K562 (cell line): ENCODE measurements around the gene NOP10. TPM values are rescaled to one million over a fixed set of nuclear protein-coding genes. Genes with fewer than 3 reads are reported as not detected.
A peak's percentile ranks its signal among the peaks of the same experiment; 100 is the strongest.

Source experiments
- ATAC-seq: fragments of 200-7000 bp; cut with Tn5 transposase; 3 replicates; pipeline ENCODE4 v1.9.1; 2020; ENCODE audit warnings: moderate library complexity
- BruUV-seq: library from RNA; stranded (reverse); fragments of 400-500 nt; replicated peaks from 2 replicates; lab custom pipeline; 2021; lab: Mats Ljungman, UMichigan
- CTCF ChIA-PET: fragments of 300-600 bp; formaldehyde crosslinking; extraction: SDS; loops from one replicate; lab custom pipeline; 2021; ENCODE audit warnings: low intra/inter-chr PET ratio; lab: Yijun Ruan, JAX
- POLR2A ChIA-PET: fragments of 300-600, 350-650 bp; sonication (Branson Sonifier 250); formaldehyde crosslinking; extraction: SDS; loops from one replicate; lab custom pipeline; 2021; ENCODE audit warnings: antibody characterized with exemption, inconsistent platforms; lab: Yijun Ruan, JAX
- DNase-seq, 4 experiments: peaks; one replicate each; pipeline versions ENCODE4 v3.0.0 to v3.0.0-alpha.2; 2011 to 2018; ENCODE audit warnings: low spot score in 3 of 4, mixed read lengths in 3 of 4; ENCODE audit errors: extremely low read depth in 1 of 4
- FAIRE-seq: peaks from 2 replicates; lab custom pipeline; 2011; peaks lifted over from hg19 to GRCh38; lab: Jason Lieb, UNC
- H2AFZ ChIP-seq: 2 replicates; pipeline ENCODE4 v1.6.0; 2011; ENCODE audit warnings: low read depth, low read length, control low read depth, inconsistent platforms
- H3K27ac ChIP-seq: fragments of 200-600 bp; 3 replicates; pipeline ENCODE4 v1.8.0; 2011; ENCODE audit warnings: low read depth, mild to moderate bottlenecking, control low read depth, inconsistent platforms, low read length, moderate library complexity, mixed read lengths; ENCODE audit errors: extremely low read depth
- H3K27me3 ChIP-seq, 2 experiments: fragments of 300-600 bp in 1 of 2; 2 replicates in 1 of 2; 3 replicates in 1 of 2; pipeline versions ENCODE4 v1.6.0 to v1.8.0; 2011; ENCODE audit warnings: inconsistent platforms in 2 of 2, low read length in 2 of 2, mild to moderate bottlenecking in 1 of 2, mixed read lengths in 1 of 2, moderate library complexity in 1 of 2; ENCODE audit not compliant: control insufficient read depth in 2 of 2, insufficient read depth in 2 of 2
- H3K36me3 ChIP-seq: fragments of 300-600 bp; 3 replicates; pipeline ENCODE4 v1.8.0; 2011; ENCODE audit warnings: mild to moderate bottlenecking, low read length, inconsistent platforms; ENCODE audit not compliant: control insufficient read depth, insufficient read depth
- H3K4me1 ChIP-seq, 2 experiments: fragments of 200-600 bp in 1 of 2; replicated peaks in 1 of 2; 2 replicates in 1 of 2; 3 replicates in 1 of 2; pipeline versions ENCODE4 v1.5.1 to v1.8.0; 2011; ENCODE audit warnings: inconsistent platforms in 2 of 2, low read length in 2 of 2, mild to moderate bottlenecking in 1 of 2, mixed read lengths in 1 of 2, moderate library complexity in 1 of 2; ENCODE audit not compliant: control insufficient read depth in 2 of 2, insufficient read depth in 2 of 2
- H3K4me2 ChIP-seq: 2 replicates; pipeline ENCODE4 v1.6.1; 2011; ENCODE audit warnings: low read length, control low read depth, inconsistent platforms, mixed read lengths; ENCODE audit not compliant: insufficient read depth
- H3K4me3 ChIP-seq: fragments of 200-600 bp; sonication (generic), shearing (Covaris generic); 2 replicates; pipeline ENCODE4 v1.5.1; 2016; ENCODE audit warnings: control low read depth, inconsistent platforms
- H3K79me2 ChIP-seq: fragments of 200-600 bp; 3 replicates; pipeline ENCODE4 v1.8.0; 2011; ENCODE audit warnings: low read length, inconsistent platforms; ENCODE audit not compliant: control insufficient read depth, insufficient read depth
- H3K9ac ChIP-seq, 2 experiments: 2 replicates each; pipeline versions ENCODE4 v1.6.0 to v1.6.1; 2011; ENCODE audit warnings: low read depth in 2 of 2, low read length in 2 of 2, control low read depth in 1 of 2, inconsistent platforms in 1 of 2, mild to moderate bottlenecking in 1 of 2, mixed read lengths in 1 of 2; ENCODE audit not compliant: insufficient read depth in 1 of 2
- H3K9me1 ChIP-seq: one replicate; pipeline ENCODE4 v1.6.0; 2011; ENCODE audit warnings: inconsistent platforms, mild to moderate bottlenecking, low read length, moderate library complexity; ENCODE audit not compliant: control insufficient read depth, insufficient read depth
- H3K9me3 ChIP-seq: replicated peaks from 2 replicates; pipeline ENCODE4 v1.5.1; 2011; ENCODE audit warnings: low read depth, low read length, inconsistent platforms; ENCODE audit not compliant: control insufficient read depth, insufficient read depth
- H4K20me1 ChIP-seq: replicated peaks from 2 replicates; pipeline ENCODE4 v1.6.1; 2011; ENCODE audit warnings: low read length, inconsistent platforms, mixed read lengths; ENCODE audit not compliant: control insufficient read depth, insufficient read depth
- CHD1 ChIP-seq: fragments of 200-600 bp; sonication (generic); IDR thresholded peaks from one replicate; pipeline ENCODE4 v1.6.1; 2012; ENCODE audit warnings: mild to moderate bottlenecking, moderate library complexity, low read length, inconsistent platforms
- GTF2E2 ChIP-seq: fragments of 200-800 bp; sonication (Bioruptor generic); IDR thresholded peaks from 2 replicates; pipeline ENCODE4 v1.6.1; 2016; ENCODE audit warnings: missing genetic modification characterization, missing compliant biosample characterization
- KAT2B ChIP-seq: IDR thresholded peaks from one replicate; pipeline ENCODE4 v1.6.1; 2012; ENCODE audit warnings: low read depth, mild to moderate bottlenecking, control low read depth, inconsistent platforms, low read length, moderate library complexity
- TEAD1 ChIP-seq, 2 experiments: fragments of 450-650 bp in 1 of 2; sonication (generic) in 1 of 2; formaldehyde crosslinking; IDR thresholded peaks; 2 replicates each; pipeline versions ENCODE4 v1.4.0 to v1.8.0; 2020 to 2022; ENCODE audit warnings: mild to moderate bottlenecking in 2 of 2, missing genetic modification reagents in 1 of 2
- ZC3H4 ChIP-seq: sonication (generic); formaldehyde crosslinking; IDR thresholded peaks from 2 replicates; pipeline ENCODE4 v1.9.0; 2021; ENCODE audit warnings: missing genetic modification reagents, borderline replicate concordance
- ZEB2 ChIP-seq: fragments of 450-650 bp; IDR thresholded peaks from 2 replicates; pipeline ENCODE4 v1.6.1; 2016
- WGBS: fragments of 100-300 bp; shearing (Covaris generic); methylation state at CpG from one replicate; pipeline ENCODE4 v1.1.6; 2016; ENCODE audit warnings: low coverage, mixed read lengths; ENCODE audit not compliant: insufficient coverage; ENCODE audit errors: missing lambda C conversion rate; 5-methylcytosine and 5-hydroxymethylcytosine counted together
- in situ Hi-C: fragments of 300-500 bp; cut with MboI; formaldehyde crosslinking; loops from 4 replicates; pipeline ENCODE4 v1.15.0; 2018; ENCODE audit warnings: inconsistent platforms, mixed read lengths
- intact Hi-C: fragments of 100-400 bp; cut with micrococcal nuclease; formaldehyde crosslinking; loops from 2 replicates; pipeline ENCODE4 v1.14.2; 2022
- polyA plus RNA-seq, 8 experiments: library from polyadenylated mRNA; depleted of rRNA in 4 of 8; stranded (reverse) in 5 of 8; unstranded in 3 of 8; fragments of >200 nt; fragmentation: Nextera tagmentation in 2 of 8; fragmentation: Illumina TruSeq in 1 of 8; extraction: Ambion mirVana in 2 of 8; extraction: Trizol in 1 of 8; gene quantifications; 2 replicates each; pipeline versions ENCODE4 v1.2.1 to v1.2.3, GENCODE V29; 2011 to 2014; ENCODE audit warnings: inconsistent platforms in 1 of 8, missing spikeins in 1 of 8
- total RNA-seq, 7 experiments: library from RNA; depleted of rRNA in 6 of 7; stranded (reverse); fragments of >200 nt in 6 of 7; fragmentation: Illumina TruSeq in 2 of 7; extraction: Trizol in 2 of 7; gene quantifications; 2 replicates each; pipeline versions ENCODE4 v1.2.1 to v1.2.3, GENCODE V29; 2011 to 2021; ENCODE audit warnings: low replicate concordance in 1 of 7
- TF ChIP-seq, protein P1 (sequence below): fragments of 450-650 bp; IDR thresholded peaks from 2 replicates; pipeline ENCODE4 v1.6.1; 2016; ENCODE audit warnings: low read depth
- TF ChIP-seq, protein P2 (sequence below): fragments of 450-650 bp; IDR thresholded peaks from 2 replicates; pipeline ENCODE4 v1.6.1; 2018; ENCODE audit not compliant: partially characterized antibody
- TF ChIP-seq, protein P3 (sequence below): sonication (generic); formaldehyde crosslinking; IDR thresholded peaks from 2 replicates; pipeline ENCODE4 v1.9.0; 2022; ENCODE audit warnings: mild to moderate bottlenecking, missing genetic modification reagents

NOP10 gene
- total and polyA plus RNA-seq, 9 of the 15 experiments (the other 6 are each of a cell fraction or from before 2014, with no cell fraction given): 250 to 1,663 (median 449) TPM

DNA sequence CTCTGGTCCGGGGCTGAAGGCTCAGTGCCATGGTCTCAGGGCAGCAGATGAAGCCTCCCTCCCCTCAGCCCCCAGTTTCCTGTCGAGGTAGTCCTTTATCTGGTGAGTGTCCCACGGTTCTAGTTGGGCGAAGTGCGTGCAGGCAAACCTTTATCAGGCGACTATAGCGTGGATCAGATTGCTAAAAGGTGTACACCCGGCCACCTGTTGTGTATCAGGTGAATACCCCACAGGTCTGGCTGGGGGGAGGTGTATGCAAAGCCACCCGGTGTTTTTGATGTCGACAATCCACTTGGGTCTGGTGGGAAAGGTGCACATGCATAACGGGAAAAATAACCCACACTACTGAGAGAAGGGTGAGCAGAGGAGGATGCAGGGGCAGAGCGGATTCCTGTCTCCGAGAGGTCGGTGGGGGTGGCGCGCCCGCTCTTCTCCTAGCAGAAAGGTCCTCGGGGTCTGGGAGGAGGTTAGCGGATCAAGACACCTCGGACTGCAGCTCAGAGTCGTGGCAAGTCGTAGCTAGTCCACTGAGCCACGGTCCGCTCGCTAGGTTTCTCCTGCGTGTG, 5.9 kb downstream of the NOP10 start:
- Histone ChIP-seq H3K9me3 (no peaks in the 10 kb centered on the region), H3K4me3 (peak overlapping the region; percentile 79), H4K20me1 (no peaks in the 10 kb centered on the region), H3K79me2 (peaks cover 19% of the 10 kb centered on the region), H3K36me3 (peaks cover 31% of the 10 kb centered on the region), H3K9me1 (no peaks in the 10 kb centered on the region), H3K9ac (peak overlapping the region; percentile 64 to 94; a peak in 3 of 4 replicates), H3K4me1 (peaks cover 33 to 40% of the 10 kb centered on the region in 2 experiments), H2AFZ (peak overlapping the region; percentile 90), H3K27ac (peak overlapping the region; percentile 77), H3K4me2 (peak overlapping the region; percentile 87), H3K27me3 (no peaks in the 10 kb centered on the region)
- CTCF ChIA-PET: no interaction called here
- intact Hi-C loops (loop anchor here (5.0 kb wide), 1 partner anchor 95 kb away; no protein-coding TSS in a partner anchor), in situ Hi-C loops (no loop called here)
- no peak for DNase-seq
- FAIRE-seq: no peak
- WGBS: 4% methylated on average over 12 of the region's 26 CpGs
- POLR2A ChIA-PET: interaction anchor here (1.0 to 3.5 kb wide), 4 partner anchors 8 to 31 kb away, joined by 3 to 27 read pairs (median 6); no protein-coding TSS in a partner anchor
- no TSS peak for BruUV-seq
- peak; percentile 10 for ATAC-seq
- peak; percentile 74; the same call in 1 of the 2 replicates for TF ChIP-seq ZC3H4
- TF ChIP-seq TEAD1 (CRISPR knock-in tag; IDR thresholded peaks at IDR 0.05): 0 out of 4 replicates have a peak, but pooled peaks of 1 of the 2 experiments have one; percentile 18
- TF ChIP-seq, protein P1, sequence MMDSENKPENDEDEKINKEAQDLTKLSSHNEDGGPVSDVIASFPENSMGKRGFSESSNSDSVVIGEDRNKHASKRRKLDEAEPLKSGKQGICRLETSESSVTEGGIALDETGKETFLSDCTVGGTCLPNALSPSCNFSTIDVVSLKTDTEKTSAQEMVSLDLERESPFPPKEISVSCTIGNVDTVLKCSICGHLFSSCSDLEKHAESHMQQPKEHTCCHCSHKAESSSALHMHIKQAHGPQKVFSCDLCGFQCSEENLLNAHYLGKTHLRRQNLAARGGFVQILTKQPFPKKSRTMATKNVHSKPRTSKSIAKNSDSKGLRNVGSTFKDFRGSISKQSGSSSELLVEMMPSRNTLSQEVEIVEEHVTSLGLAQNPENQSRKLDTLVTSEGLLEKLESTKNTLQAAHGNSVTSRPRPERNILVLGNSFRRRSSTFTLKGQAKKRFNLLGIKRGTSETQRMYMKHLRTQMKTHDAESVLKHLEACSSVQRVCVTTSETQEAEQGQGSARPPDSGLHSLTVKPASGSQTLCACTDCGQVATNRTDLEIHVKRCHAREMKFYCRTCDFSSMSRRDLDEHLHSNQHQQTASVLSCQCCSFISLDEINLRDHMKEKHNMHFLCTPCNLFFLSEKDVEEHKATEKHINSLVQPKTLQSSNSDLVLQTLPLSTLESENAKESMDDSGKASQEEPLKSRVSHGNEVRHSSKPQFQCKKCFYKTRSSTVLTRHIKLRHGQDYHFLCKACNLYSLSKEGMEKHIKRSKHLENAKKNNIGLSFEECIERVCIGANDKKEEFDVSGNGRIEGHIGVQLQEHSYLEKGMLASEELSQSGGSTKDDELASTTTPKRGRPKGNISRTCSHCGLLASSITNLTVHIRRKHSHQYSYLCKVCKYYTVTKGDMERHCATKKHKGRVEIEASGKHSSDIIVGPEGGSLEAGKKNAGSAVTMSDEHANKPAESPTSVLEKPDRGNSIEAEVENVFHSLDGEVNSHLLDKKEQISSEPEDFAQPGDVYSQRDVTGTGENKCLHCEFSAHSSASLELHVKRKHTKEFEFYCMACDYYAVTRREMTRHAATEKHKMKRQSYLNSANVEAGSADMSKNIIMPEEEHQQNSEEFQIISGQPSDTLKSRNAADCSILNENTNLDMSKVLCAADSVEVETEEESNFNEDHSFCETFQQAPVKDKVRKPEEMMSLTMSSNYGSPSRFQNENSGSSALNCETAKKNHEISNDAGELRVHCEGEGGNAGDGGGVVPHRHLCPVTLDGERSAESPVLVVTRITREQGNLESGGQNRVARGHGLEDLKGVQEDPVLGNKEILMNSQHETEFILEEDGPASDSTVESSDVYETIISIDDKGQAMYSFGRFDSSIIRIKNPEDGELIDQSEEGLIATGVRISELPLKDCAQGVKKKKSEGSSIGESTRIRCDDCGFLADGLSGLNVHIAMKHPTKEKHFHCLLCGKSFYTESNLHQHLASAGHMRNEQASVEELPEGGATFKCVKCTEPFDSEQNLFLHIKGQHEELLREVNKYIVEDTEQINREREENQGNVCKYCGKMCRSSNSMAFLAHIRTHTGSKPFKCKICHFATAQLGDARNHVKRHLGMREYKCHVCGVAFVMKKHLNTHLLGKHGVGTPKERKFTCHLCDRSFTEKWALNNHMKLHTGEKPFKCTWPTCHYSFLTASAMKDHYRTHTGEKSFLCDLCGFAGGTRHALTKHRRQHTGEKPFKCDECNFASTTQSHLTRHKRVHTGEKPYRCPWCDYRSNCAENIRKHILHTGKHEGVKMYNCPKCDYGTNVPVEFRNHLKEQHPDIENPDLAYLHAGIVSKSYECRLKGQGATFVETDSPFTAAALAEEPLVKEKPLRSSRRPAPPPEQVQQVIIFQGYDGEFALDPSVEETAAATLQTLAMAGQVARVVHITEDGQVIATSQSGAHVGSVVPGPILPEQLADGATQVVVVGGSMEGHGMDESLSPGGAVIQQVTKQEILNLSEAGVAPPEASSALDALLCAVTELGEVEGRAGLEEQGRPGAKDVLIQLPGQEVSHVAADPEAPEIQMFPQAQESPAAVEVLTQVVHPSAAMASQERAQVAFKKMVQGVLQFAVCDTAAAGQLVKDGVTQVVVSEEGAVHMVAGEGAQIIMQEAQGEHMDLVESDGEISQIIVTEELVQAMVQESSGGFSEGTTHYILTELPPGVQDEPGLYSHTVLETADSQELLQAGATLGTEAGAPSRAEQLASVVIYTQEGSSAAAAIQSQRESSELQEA: no peak
- TF ChIP-seq KAT2B: no peak
- TF ChIP-seq CHD1: peak; percentile 1
- TF ChIP-seq, protein P2, sequence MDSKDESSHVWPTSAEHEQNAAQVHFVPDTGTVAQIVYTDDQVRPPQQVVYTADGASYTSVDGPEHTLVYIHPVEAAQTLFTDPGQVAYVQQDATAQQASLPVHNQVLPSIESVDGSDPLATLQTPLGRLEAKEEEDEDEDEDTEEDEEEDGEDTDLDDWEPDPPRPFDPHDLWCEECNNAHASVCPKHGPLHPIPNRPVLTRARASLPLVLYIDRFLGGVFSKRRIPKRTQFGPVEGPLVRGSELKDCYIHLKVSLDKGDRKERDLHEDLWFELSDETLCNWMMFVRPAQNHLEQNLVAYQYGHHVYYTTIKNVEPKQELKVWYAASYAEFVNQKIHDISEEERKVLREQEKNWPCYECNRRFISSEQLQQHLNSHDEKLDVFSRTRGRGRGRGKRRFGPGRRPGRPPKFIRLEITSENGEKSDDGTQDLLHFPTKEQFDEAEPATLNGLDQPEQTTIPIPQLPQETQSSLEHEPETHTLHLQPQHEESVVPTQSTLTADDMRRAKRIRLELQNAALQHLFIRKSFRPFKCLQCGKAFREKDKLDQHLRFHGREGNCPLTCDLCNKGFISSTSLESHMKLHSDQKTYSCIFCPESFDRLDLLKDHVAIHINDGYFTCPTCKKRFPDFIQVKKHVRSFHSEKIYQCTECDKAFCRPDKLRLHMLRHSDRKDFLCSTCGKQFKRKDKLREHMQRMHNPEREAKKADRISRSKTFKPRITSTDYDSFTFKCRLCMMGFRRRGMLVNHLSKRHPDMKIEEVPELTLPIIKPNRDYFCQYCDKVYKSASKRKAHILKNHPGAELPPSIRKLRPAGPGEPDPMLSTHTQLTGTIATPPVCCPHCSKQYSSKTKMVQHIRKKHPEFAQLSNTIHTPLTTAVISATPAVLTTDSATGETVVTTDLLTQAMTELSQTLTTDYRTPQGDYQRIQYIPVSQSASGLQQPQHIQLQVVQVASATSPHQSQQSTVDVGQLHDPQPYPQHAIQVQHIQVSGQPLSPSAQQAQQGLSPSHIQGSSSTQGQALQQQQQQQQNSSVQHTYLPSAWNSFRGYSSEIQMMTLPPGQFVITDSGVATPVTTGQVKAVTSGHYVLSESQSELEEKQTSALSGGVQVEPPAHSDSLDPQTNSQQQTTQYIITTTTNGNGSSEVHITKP: peak; percentile 51
- TF ChIP-seq GTF2E2: 0 out of 2 replicates have a peak, but pooled peaks have one; percentile 3
- 0 out of 2 replicates have a peak, but pooled peaks have one; percentile 33 for TF ChIP-seq ZEB2
- TF ChIP-seq, protein P3, sequence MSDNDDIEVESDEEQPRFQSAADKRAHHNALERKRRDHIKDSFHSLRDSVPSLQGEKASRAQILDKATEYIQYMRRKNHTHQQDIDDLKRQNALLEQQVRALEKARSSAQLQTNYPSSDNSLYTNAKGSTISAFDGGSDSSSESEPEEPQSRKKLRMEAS (CRISPR knock-in tag): peak; percentile 42; the same call in 1 of the 2 replicates
